PFSK-1 (cell line): Measurements from ENCODE around the gene MAB21L4.

Experiments used
- FOXP2 ChIP-seq: optimal IDR thresholded peaks from 2 replicates; pipeline ENCODE3; 2011; ENCODE audit warnings: borderline replicate concordance, control low read depth, inconsistent platforms; ENCODE audit not compliant: insufficient read depth; ENCODE audit errors: extremely low read length, extremely low read depth
- POLR2AphosphoS5 ChIP-seq: IDR thresholded peaks from 2 replicates; pipeline ENCODE4 v1.6.1; 2012; ENCODE audit warnings: low read depth, mild to moderate bottlenecking, control low read depth, low read length, moderate library complexity
- SIN3A ChIP-seq: IDR thresholded peaks from 2 replicates; pipeline ENCODE4 v1.6.1; 2012; ENCODE audit warnings: mild to moderate bottlenecking, low read length, moderate library complexity, borderline replicate concordance; ENCODE audit not compliant: insufficient read depth
- TAF1 ChIP-seq: IDR thresholded peaks from 2 replicates; pipeline ENCODE4 v1.6.1; 2012; ENCODE audit warnings: low read length, control low read depth, borderline replicate concordance; ENCODE audit not compliant: insufficient read depth
- TF ChIP-seq, protein P1 (sequence below), 2 experiments: IDR thresholded peaks; 2 replicates each; pipeline versions ENCODE4 v1.6.1 to v1.8.0; 2011 to 2012; ENCODE audit warnings: low read depth in 2 of 2, low read length in 2 of 2, control low read depth in 1 of 2, inconsistent platforms in 1 of 2, mild to moderate bottlenecking in 1 of 2, moderate library complexity in 1 of 2; ENCODE audit not compliant: insufficient read depth in 1 of 2

Gene MAB21L4

DNA sequence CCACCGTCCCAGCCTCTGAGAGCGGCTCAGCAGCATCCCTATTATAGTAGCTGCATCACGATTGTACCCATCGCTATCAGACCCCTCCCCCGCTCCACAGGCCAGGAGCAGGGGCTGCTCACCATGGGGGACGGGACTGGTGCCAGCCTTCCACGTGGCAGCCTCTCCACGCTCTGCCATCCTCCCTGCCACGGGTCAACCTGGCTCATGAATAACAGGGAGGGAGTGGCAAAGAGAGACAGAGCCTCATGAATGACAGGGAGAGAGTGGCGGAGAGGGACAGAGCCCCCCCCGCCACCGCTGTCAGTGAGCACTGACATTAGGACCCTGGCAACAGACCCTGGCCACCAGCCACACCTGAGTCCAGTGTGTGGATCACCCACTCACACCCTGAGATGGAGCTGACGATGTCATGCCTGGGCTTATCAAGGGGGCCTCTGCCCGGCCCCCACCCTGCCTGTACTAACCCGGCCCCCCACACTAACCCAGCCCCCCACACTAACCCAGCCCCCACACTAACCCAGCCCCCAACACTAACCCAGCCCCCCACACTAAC lies 27.1 kb upstream of the MAB21L4 start:
- TF ChIP-seq FOXP2 (no peak), SIN3A (no peak), TAF1 (no peak), POLR2AphosphoS5 (no peak)
- TF ChIP-seq, protein P1, sequence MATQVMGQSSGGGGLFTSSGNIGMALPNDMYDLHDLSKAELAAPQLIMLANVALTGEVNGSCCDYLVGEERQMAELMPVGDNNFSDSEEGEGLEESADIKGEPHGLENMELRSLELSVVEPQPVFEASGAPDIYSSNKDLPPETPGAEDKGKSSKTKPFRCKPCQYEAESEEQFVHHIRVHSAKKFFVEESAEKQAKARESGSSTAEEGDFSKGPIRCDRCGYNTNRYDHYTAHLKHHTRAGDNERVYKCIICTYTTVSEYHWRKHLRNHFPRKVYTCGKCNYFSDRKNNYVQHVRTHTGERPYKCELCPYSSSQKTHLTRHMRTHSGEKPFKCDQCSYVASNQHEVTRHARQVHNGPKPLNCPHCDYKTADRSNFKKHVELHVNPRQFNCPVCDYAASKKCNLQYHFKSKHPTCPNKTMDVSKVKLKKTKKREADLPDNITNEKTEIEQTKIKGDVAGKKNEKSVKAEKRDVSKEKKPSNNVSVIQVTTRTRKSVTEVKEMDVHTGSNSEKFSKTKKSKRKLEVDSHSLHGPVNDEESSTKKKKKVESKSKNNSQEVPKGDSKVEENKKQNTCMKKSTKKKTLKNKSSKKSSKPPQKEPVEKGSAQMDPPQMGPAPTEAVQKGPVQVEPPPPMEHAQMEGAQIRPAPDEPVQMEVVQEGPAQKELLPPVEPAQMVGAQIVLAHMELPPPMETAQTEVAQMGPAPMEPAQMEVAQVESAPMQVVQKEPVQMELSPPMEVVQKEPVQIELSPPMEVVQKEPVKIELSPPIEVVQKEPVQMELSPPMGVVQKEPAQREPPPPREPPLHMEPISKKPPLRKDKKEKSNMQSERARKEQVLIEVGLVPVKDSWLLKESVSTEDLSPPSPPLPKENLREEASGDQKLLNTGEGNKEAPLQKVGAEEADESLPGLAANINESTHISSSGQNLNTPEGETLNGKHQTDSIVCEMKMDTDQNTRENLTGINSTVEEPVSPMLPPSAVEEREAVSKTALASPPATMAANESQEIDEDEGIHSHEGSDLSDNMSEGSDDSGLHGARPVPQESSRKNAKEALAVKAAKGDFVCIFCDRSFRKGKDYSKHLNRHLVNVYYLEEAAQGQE (IDR thresholded peaks at IDR 0.05; ENCODE audit: insufficient read depth in 1 of 2, low read depth in 2 of 2, low read length in 2 of 2) = no peak

DNA sequence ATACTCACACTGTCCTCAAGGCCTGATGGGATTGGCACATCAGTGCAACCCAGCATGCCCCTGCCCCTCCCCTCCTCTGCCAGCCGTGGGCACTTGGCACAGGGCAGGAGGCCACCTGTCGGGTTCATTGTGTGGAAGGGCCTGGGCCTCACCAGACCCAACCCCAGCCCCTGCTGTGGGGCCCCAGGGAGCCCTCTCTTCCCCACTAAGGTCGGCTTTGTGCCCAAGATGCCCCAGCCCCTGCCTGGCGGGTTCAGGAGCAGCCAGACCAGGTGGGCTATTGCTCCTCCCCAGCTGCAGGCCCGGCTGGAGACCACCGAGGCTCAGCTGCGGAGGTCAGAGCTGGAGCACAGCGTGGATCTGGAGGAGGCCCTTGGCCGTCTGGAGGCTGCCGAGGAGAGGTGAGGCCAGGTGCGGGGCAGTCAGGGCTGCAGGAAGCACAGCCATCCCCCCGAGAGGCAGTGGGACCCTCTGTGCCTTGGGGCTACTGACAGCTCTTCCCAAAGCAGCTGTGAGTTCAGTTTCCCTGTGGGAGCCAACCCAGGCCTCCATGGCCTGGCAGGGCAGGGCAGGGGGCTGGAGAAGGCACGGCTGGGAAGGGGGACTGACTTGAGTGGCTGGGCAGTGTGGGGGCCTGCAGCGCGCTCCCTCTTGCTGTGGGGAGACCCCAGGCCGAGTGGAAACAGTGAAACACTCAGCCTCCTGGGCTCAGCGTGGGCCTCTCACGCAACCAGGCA lies 26.5 kb upstream of the MAB21L4 start:
- TF ChIP-seq TAF1 (no peak), SIN3A (no peak), POLR2AphosphoS5 (no peak), FOXP2 (no peak)
- TF ChIP-seq, protein P1 (IDR thresholded peaks at IDR 0.05; ENCODE audit: insufficient read depth in 1 of 2, low read depth in 2 of 2, low read length in 2 of 2) = no peak

DNA sequence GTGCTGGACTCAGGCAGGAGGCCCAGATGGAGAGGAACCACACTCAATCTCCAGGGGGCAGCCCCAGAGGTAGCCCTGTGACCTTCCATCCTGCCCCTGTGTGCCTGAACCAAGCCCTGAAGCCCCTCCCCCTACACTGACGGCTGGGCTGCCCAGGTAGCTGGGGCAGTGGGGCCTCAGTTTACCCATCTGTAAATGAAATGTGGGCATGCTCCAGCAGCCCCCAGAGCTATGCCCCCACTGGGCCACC lies 26.0 kb upstream of the MAB21L4 start:
- no peak for TF ChIP-seq POLR2AphosphoS5
- no peak for TF ChIP-seq FOXP2
- no peak for TF ChIP-seq SIN3A
- TF ChIP-seq, protein P1 (IDR thresholded peaks at IDR 0.05; ENCODE audit: insufficient read depth in 1 of 2, low read depth in 2 of 2, low read length in 2 of 2) = no peak
- no peak for TF ChIP-seq TAF1

DNA sequence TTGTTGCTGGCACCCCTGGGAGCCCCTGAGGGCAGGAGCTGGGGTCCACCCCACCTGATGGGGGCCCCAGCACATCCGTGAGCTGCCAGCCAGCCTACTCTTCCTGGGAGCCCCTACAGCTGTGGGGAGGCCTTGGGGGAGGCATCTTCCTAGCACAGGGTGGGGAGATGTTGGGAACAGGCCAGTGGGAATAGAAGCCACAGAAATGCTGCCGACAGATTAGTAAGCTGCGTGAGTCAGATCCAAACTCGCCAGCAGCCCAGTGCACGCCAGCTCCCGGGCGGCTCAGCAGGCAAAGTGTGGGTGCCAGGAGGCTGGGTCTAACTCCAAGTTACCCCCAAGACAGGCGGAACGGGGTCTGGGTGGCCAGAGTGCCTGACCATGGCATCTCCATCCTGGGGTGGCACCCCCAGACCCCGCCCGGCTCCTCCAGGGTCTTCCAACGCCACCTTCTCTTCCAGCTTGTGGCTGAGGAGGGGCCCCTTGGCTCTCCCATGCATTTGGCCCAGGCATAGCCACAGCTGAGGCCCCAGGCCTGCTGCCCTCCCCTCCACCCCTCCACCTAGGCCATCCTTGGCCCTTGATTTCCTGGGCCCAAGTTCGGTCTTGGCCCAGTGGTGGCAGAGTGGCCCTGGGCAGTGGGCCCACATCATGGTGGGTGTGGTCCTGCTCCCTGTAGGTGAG lies 25.5 kb upstream of the MAB21L4 start:
- TF ChIP-seq, protein P1 (IDR thresholded peaks at IDR 0.05; ENCODE audit: insufficient read depth in 1 of 2, low read depth in 2 of 2, low read length in 2 of 2) = no peak
